ENCODE measurements around the gene DNPH1. TPM values are rescaled to one million over a fixed set of nuclear protein-coding genes. Genes with fewer than 3 reads are reported as not detected.

The DNPH1 gene
- total and polyA plus RNA-seq, 2 experiments from 2014 or later, result 138 to 176 TPM

GRCh38 chr6:43256670-43257366 is 27.5 kb upstream of the DNPH1 start:
- Histone ChIP-seq H3K36me3 (no peaks in the 10 kb centered on the region), H3K9me3 (ENCODE audit: low read depth) (no peaks in the 10 kb centered on the region), H3K27me3 (no peaks in the 10 kb centered on the region), H3K4me3 (no peak overlapping the region), H3K4me1 (ENCODE audit: low read depth) (peaks cover 24% of the 10 kb centered on the region), H3K27ac (no peak overlapping the region)
- TF ChIP-seq CTCF (IDR thresholded peaks at IDR 0.05; ENCODE audit: low read depth, low read length), result no peak
- DNase-seq (ENCODE audit: low read depth in 1 of 2, low spot score in 1 of 2), result no peak

GRCh38 chr6:43255408-43256054 is 26.2 kb upstream of the DNPH1 start:
- Histone ChIP-seq H3K27me3 (no peaks in the 10 kb centered on the region), H3K4me1 (ENCODE audit: low read depth) (peaks cover 20% of the 10 kb centered on the region), H3K9me3 (ENCODE audit: low read depth) (no peaks in the 10 kb centered on the region), H3K4me3 (no peak overlapping the region), H3K36me3 (no peaks in the 10 kb centered on the region), H3K27ac (no peak overlapping the region)
- no peak for TF ChIP-seq CTCF (IDR thresholded peaks at IDR 0.05; ENCODE audit: low read depth, low read length)
- DNase-seq (ENCODE audit: low read depth in 1 of 2, low spot score in 1 of 2), result no peak

GRCh38 chr6:43254846-43255245 is 25.6 kb upstream of the DNPH1 start:
- no peak for DNase-seq (ENCODE audit: low read depth in 1 of 2, low spot score in 1 of 2)
- H3K4me1 ChIP-seq (ENCODE audit: low read depth), result peaks cover 13% of the 10 kb centered on the region
- no peaks in the 10 kb centered on the region for H3K36me3 ChIP-seq
- H3K27ac ChIP-seq, result no peak overlapping the region
- H3K27me3 ChIP-seq, result no peaks in the 10 kb centered on the region
- H3K4me3 ChIP-seq, result no peak overlapping the region
- TF ChIP-seq CTCF (IDR thresholded peaks at IDR 0.05; ENCODE audit: low read depth, low read length), result no peak
- no peaks in the 10 kb centered on the region for H3K9me3 ChIP-seq (ENCODE audit: low read depth)

- no peak for TF ChIP-seq CTCF (IDR thresholded peaks at IDR 0.05; ENCODE audit: low read depth, low read length)
- Histone ChIP-seq H3K9me3 (ENCODE audit: low read depth) (no peaks in the 10 kb centered on the region), H3K4me1 (ENCODE audit: low read depth) (peaks cover 8% of the 10 kb centered on the region), H3K4me3 (no peak overlapping the region), H3K27me3 (no peaks in the 10 kb centered on the region), H3K36me3 (no peaks in the 10 kb centered on the region), H3K27ac (no peak overlapping the region)
- no peak for DNase-seq (ENCODE audit: low read depth in 1 of 2, low spot score in 1 of 2)
These were observed 25.0 kb upstream of the DNPH1 start for GRCh38 chr6:43254138-43254817.

- DNase-seq (ENCODE audit: low read depth in 1 of 2, low spot score in 1 of 2), result no peak
- no peaks in the 10 kb centered on the region for H3K9me3 ChIP-seq (ENCODE audit: low read depth)
- peaks cover 5% of the 10 kb centered on the region for H3K4me1 ChIP-seq (ENCODE audit: low read depth)
- H3K27ac ChIP-seq, result no peak overlapping the region
- H3K36me3 ChIP-seq, result no peaks in the 10 kb centered on the region
- no peak overlapping the region for H3K4me3 ChIP-seq
- TF ChIP-seq CTCF (IDR thresholded peaks at IDR 0.05; ENCODE audit: low read depth, low read length), result no peak
- H3K27me3 ChIP-seq, result peaks cover 5% of the 10 kb centered on the region
These were observed 24.1 kb upstream of the DNPH1 start for GRCh38 chr6:43253401-43253800.

Measured in cardiac muscle cell (in vitro differentiated cells and primary cell).